C4-2B (cell line): ENCODE measurements around the gene DLX3.

ENCODE experiments used
- H3K27ac ChIP-seq: fragments of 450-650 bp; 2 replicates; pipeline ENCODE4 v1.5.1; 2017
- ZFX ChIP-seq: fragments of 450-650 bp; IDR thresholded peaks from 2 replicates; pipeline ENCODE4 v1.6.1; 2017
- TF ChIP-seq, protein P1 (sequence below): fragments of 450-650 bp; conservative IDR thresholded peaks from 2 replicates; pipeline ENCODE4 v1.5.1; 2017; ENCODE audit warnings: mild to moderate bottlenecking

DLX3 gene

DNA sequence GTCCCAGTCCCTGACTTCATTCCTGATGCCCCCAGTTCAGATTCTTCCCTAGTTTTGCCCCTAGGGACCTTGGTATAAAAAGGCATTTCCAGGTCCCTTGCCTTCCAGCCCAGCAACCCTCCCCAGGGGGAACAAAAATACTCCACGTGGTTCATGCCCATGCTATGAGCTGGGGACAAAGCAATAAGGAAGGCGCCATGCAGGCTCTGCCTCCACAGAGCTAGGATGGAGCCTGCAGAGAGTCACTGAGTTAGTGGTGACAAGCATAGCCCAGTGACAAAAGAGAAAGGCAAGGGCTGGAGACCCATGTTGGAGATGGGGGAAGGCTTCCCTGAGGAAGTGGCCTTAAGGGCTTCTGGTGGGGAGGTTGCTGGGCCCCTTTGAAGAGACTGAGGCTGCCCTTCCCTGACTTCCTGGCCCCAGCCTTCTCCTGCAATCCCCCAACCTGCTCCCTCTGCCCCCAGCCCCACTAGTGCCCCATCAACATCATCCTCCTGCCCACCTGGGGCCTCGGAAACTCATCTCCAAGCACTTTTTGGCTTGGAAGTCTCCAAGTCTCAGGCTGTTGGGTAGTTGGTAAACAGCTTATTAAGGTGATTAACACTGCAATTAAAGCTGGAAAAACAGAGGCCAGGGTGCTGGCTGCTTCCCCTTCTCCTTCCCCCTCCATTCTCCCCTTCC lies 9.6 kb downstream of the DLX3 start:
- no peak overlapping the region for H3K27ac ChIP-seq
- TF ChIP-seq, protein P1, sequence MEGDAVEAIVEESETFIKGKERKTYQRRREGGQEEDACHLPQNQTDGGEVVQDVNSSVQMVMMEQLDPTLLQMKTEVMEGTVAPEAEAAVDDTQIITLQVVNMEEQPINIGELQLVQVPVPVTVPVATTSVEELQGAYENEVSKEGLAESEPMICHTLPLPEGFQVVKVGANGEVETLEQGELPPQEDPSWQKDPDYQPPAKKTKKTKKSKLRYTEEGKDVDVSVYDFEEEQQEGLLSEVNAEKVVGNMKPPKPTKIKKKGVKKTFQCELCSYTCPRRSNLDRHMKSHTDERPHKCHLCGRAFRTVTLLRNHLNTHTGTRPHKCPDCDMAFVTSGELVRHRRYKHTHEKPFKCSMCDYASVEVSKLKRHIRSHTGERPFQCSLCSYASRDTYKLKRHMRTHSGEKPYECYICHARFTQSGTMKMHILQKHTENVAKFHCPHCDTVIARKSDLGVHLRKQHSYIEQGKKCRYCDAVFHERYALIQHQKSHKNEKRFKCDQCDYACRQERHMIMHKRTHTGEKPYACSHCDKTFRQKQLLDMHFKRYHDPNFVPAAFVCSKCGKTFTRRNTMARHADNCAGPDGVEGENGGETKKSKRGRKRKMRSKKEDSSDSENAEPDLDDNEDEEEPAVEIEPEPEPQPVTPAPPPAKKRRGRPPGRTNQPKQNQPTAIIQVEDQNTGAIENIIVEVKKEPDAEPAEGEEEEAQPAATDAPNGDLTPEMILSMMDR: no peak
- TF ChIP-seq ZFX: no peak

DNA sequence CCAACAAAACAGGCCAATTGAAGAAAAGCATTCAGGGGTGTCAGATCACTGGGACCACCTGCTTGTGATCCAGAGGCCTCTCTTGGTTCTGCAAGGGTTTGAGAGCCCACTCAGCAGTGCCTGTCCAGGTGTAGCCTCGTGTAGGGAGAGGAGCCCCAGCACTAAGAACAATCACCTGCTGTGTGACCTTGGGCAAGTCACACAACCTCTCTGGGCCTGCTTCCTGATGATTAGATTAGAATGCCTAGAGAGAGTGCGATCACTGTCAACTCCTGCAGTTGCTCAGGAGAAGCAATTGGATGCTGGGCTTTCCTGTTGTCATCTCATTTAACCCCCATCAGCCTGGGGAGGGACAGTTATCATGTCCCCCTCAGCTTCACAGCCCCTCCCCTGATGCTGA lies 10.2 kb downstream of the DLX3 start:
- H3K27ac ChIP-seq: no peak overlapping the region
- TF ChIP-seq, protein P1: no peak
- TF ChIP-seq ZFX: no peak

DNA sequence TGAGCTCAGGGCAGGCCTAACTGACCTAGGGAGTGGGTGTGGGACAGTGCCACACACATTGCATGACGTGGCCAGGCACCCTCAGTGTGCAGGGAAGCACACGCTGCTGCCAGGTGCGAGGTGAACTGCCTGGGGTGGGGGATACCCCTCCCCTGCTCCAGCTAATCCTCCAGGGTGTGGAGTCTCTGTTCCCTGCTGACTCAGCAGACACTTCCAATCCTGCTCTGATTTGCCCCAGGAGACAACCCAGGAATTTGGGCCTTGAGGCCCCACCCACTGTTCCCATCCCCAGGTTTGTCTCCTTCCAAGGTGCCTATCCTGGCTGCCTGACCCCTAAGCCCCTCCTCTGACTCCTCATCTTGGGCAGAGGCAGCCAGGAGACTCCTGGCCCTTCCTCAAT lies 10.7 kb downstream of the DLX3 start:
- H3K27ac ChIP-seq: no peak overlapping the region
- no peak for TF ChIP-seq ZFX
- TF ChIP-seq, protein P1: no peak

DNA sequence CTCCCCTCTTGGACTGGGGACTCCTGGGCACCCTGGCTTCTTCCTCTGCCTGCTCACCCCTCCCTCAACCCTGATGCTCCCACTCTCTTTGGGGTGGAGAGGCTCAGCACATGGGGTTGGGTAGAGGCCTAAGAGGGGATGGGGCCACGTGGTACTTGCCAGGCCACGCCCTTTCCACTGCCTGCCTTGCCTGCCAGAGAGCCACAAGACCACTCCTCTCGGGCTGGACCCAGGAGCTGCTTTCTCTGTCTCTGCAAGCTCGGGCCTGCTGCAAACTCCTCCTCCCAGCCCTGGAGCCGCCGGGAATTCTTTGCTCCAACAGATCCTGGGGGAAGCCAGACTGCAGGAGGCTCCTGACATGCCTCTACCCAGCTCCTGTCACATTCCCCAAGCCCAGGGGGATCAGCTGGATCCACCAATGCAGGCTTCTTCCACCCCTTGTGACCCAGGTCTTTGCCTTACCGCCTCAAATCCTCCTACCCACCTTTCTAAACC lies 14.3 kb downstream of the DLX3 start:
- no peak overlapping the region for H3K27ac ChIP-seq
- TF ChIP-seq ZFX: no peak
- TF ChIP-seq, protein P1: no peak

DNA sequence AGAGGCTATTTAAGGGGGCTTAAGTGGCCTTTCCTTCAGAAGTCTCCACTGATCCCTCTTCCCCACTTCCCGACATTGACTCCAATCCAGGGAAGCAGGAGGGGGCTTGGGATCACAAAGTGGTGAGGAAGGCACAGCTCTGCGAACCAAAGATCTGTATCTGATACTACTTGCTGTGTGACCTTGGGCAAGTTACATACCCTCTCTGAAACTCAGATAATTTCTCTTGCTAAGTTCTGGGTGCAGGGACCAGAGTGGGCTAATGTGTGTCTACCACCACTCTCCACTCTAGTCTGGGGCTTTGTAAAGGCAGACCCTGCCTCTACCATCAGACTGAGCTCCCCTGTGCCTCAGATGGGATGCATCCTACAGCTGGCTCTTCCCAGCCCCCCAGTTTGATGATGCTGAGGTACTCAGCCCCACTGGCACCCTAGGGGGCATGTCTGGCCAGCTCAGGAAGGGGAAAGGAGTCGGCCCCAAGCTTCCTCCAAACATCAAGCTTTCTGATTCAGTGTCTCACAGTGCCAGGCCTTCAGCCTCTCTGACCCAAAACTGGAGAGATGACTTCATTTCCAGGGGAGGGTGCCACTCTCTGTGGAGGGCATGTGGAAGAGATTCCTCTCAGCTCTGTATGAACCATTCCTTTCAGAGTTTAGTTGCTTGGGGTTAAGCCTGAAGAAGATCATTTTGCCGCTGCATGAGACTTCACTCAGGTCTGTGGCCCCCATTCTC lies 15.1 kb downstream of the DLX3 start:
- no peak overlapping the region for H3K27ac ChIP-seq
- TF ChIP-seq, protein P1: no peak
- TF ChIP-seq ZFX: no peak

DNA sequence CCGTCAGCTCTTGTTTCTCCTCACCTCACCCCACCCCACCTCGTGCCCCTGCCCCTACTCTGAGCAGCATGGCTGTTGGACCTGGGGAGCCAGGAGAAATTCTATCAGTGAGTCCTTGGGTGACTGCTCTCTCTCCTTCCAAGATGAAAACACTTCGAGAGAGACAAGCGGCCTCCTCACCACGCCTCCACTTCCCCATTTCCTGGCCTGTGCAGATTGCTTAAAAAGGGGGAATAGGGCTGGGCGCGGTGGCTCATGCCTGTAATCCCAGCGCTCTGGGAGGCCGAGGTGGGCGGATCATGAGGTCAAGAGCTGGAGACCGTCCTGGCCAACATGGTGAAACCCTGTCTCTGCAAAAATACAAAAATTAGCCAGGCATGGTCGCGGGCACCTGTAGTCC lies 16.5 kb downstream of the DLX3 start:
- H3K27ac ChIP-seq: no peak overlapping the region
- TF ChIP-seq, protein P1: no peak
- no peak for TF ChIP-seq ZFX
